NB4 (cell line): ENCODE results near the gene SLC1A5.

ENCODE experiments used
- CTCF ChIP-seq: IDR thresholded peaks from one replicate; pipeline ENCODE4 v1.5.1; 2012; ENCODE audit warnings: low read depth, low read length
- MYC ChIP-seq: IDR thresholded peaks from 2 replicates; pipeline ENCODE4 v1.6.1; 2011; ENCODE audit warnings: low read depth, low read length
- POLR2A ChIP-seq: IDR thresholded peaks from 2 replicates; pipeline ENCODE4 v1.6.1; 2011; ENCODE audit warnings: mild to moderate bottlenecking; ENCODE audit not compliant: insufficient read length; ENCODE audit errors: extremely low read depth

- TF ChIP-seq POLR2A = no peak
- no peak for TF ChIP-seq CTCF
- no peak for TF ChIP-seq MYC
These were observed 33.1 kb downstream of the SLC1A5 start for GRCh38 chr19:46755077-46755852.
